ENCODE measurements around the gene KIAA0408.

KIAA0408 gene

GRCh38 chr6:127459231-127459641, at the start of gene KIAA0408:
TSS of gene KIAA0408 (minus strand) at chr6:127459389. CDS start at chr6:127453981, 5,408 bp downstream.
- DNase-seq (ENCODE audit: low read depth in 3 of 3) = no peak

GRCh38 chr6:127506894-127507293, 47.7 kb upstream of the KIAA0408 start:
- no peak for DNase-seq (ENCODE audit: low read depth in 3 of 3)

GRCh38 chr6:127503022-127503421, 43.8 kb upstream of the KIAA0408 start:
- no peak for DNase-seq (ENCODE audit: low read depth in 3 of 3)

GRCh38 chr6:127497410-127497809, 38.2 kb upstream of the KIAA0408 start:
- DNase-seq (ENCODE audit: low read depth in 3 of 3) = no peak

- no peak for DNase-seq (ENCODE audit: low read depth in 3 of 3)
Observed at GRCh38 chr6:127496471-127496870, 37.3 kb upstream of the KIAA0408 start.

- no peak for DNase-seq (ENCODE audit: low read depth in 3 of 3)
Observed at GRCh38 chr6:127494240-127494767, 35.1 kb upstream of the KIAA0408 start.

GRCh38 chr6:127489248-127489647, 30.1 kb upstream of the KIAA0408 start:
- no peak for DNase-seq (ENCODE audit: low read depth in 3 of 3)

GRCh38 chr6:127486934-127487333, 27.7 kb upstream of the KIAA0408 start:
- DNase-seq (ENCODE audit: low read depth in 3 of 3) = no peak

GRCh38 chr6:127484212-127484863, 25.1 kb upstream of the KIAA0408 start:
- no peak for DNase-seq (ENCODE audit: low read depth in 3 of 3)

GRCh38 chr6:127483399-127484055, 24.3 kb upstream of the KIAA0408 start:
- DNase-seq (ENCODE audit: low read depth in 3 of 3) = no peak

GRCh38 chr6:127482325-127482724, 23.1 kb upstream of the KIAA0408 start:
- no peak for DNase-seq (ENCODE audit: low read depth in 3 of 3)

GRCh38 chr6:127481628-127482027, 22.4 kb upstream of the KIAA0408 start:
- DNase-seq (ENCODE audit: low read depth in 3 of 3) = no peak

- no peak for DNase-seq (ENCODE audit: low read depth in 3 of 3)
Observed at GRCh38 chr6:127481111-127481510, 21.9 kb upstream of the KIAA0408 start.

- DNase-seq (ENCODE audit: low read depth in 3 of 3) = no peak
Observed at GRCh38 chr6:127477658-127478057, 18.5 kb upstream of the KIAA0408 start.

- no peak for DNase-seq (ENCODE audit: low read depth in 3 of 3)
Observed at GRCh38 chr6:127475823-127476176, 16.6 kb upstream of the KIAA0408 start.

- DNase-seq (ENCODE audit: low read depth in 3 of 3) = no peak
Observed at GRCh38 chr6:127475135-127475822, 16.1 kb upstream of the KIAA0408 start.

GRCh38 chr6:127471379-127472255, 12.4 kb upstream of the KIAA0408 start:
- no peak for DNase-seq (ENCODE audit: low read depth in 3 of 3)

- DNase-seq (ENCODE audit: low read depth in 3 of 3) = no peak
Observed at GRCh38 chr6:127468936-127469335, 9.7 kb upstream of the KIAA0408 start.

- no peak for DNase-seq (ENCODE audit: low read depth in 3 of 3)
Observed at GRCh38 chr6:127466416-127466815, 7.2 kb upstream of the KIAA0408 start.

GRCh38 chr6:127464881-127465459, 5.8 kb upstream of the KIAA0408 start:
- peak; percentile 37 to 43 (median 40) for DNase-seq (ENCODE audit: low read depth in 3 of 3)

GRCh38 chr6:127464161-127464880, 5.1 kb upstream of the KIAA0408 start:
- no peak for DNase-seq (ENCODE audit: low read depth in 3 of 3)

Data from stimulated activated CD4-positive, alpha-beta T cell treated with anti-CD3 and anti-CD28 coated beads, TNF-alpha, amount 100 ng/mL, for 4 hours (primary cell).